Activated T-cell treated with anti-CD3 and anti-CD28 coated beads, Interleukin-2, amount 50 U/mL, for 48 hours (primary cell): Measurements from ENCODE around the gene ESR2.
"Not testable (repeated sequence)": the region's sequence is repeated elsewhere in the genome, so short reads cannot be mapped to it uniquely, and the experiment has no call there.

Experiments used
- DNase-seq, 2 experiments: peaks; one replicate each; pipeline ENCODE4 v3.0.0-alpha.2; 2020

Gene ESR2

GRCh38 chr14:64075613-64076005 lies 218.6 kb downstream of the ESR2 start:
- no peak for DNase-seq

- DNase-seq: no peak
These were observed 219.1 kb downstream of the ESR2 start for GRCh38 chr14:64074961-64075612.

GRCh38 chr14:64069634-64070359 lies 224.4 kb downstream of the ESR2 start:
- DNase-seq: no peak

GRCh38 chr14:64064447-64064846 lies 229.7 kb downstream of the ESR2 start:
- no peak for DNase-seq

DNA sequence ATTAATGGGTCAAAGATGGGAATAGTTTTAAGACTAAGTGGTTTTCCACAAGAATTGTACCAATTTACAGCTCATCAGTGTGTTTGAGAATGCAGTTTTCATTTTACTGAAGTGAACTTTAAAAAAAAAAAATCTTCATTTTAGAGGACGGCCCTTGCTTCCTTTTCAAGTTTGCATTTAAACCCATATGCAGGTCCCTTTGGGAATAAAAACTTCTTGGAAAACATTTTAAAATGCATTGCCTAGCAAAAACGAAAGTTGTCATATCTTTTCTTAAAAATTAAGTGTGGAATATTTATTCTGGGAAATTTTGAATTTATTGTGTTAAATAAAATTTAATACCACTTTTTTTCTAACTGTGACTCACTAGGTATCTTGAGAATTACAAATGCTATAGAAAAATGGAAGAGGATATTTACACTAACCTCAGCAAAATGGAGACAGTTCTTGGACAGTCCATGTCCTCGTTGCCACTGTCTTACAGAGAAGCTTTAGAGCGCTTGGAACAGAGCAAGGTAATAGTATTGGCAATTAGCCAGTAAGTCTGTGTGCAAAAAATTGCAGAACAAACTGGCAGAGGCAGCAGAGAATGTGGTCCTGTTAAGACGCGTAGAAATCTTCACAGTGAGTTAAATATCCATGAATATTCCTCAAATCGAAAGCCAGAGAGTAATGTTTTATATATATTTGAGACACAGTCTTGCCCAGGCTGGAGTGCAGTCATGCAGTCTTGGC lies 231.6 kb downstream of the ESR2 start:
- DNase-seq: no peak

DNA sequence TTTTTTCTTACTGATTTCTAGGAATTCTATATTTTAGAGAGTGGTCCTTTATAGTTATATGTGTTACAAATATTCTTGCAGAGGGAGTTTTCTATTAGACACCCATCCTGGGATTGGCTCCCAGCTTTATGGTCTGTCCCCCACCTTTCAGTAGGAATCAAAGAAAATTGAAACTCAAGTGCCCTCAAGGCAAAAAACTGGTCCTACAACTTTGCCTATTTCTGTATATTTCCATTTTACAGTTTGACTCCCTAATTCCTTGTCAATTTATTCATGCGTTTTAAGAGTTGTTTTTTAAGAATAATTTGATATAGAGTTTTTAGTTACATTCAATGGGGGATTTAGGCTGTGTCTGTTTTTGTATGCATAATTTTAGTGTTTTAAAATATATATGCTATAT lies 232.5 kb downstream of the ESR2 start:
- no peak for DNase-seq

- DNase-seq: no peak
These were observed 233.1 kb downstream of the ESR2 start for GRCh38 chr14:64061115-64061514.

GRCh38 chr14:64060648-64061096 lies 233.5 kb downstream of the ESR2 start:
- peak; percentile 25 to 36 for DNase-seq

GRCh38 chr14:64060199-64060545 lies 234.0 kb downstream of the ESR2 start:
- DNase-seq: no peak

DNA sequence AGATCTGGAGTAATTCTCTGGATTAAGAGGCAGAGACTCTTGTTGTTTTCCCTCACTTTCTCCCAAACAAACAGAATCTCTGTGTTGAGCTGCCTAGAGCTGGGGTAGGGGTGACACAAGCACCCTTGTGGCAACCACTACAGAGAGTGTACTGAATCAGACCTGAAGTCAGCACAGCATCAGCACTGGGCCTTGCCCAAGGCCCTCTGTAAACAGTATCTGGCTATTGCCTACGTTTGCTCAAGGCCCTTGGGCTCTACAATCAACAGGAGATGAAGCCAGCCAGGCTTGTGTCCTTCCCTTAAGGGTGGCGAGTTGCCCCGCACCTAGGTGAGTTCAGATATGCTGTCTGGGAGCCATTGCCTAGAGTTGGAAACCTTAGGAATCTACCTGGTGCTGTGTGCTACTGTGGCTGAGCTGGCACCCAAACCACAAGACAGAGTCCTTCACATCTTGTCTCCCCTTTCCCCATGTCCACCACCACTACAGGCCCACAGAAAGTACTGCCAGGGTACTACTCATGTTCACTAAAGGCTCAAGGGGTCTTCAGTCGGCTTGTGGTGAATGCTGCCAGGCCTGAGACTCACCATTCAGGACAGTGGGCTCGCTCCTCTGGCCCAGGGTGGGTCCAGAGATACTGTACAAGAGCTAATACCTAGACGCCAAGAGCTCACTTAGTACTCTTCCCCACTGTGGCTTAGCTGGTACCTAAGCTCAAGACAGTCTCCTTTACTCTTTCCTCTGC lies 234.5 kb downstream of the ESR2 start:
- DNase-seq: no peak

DNA sequence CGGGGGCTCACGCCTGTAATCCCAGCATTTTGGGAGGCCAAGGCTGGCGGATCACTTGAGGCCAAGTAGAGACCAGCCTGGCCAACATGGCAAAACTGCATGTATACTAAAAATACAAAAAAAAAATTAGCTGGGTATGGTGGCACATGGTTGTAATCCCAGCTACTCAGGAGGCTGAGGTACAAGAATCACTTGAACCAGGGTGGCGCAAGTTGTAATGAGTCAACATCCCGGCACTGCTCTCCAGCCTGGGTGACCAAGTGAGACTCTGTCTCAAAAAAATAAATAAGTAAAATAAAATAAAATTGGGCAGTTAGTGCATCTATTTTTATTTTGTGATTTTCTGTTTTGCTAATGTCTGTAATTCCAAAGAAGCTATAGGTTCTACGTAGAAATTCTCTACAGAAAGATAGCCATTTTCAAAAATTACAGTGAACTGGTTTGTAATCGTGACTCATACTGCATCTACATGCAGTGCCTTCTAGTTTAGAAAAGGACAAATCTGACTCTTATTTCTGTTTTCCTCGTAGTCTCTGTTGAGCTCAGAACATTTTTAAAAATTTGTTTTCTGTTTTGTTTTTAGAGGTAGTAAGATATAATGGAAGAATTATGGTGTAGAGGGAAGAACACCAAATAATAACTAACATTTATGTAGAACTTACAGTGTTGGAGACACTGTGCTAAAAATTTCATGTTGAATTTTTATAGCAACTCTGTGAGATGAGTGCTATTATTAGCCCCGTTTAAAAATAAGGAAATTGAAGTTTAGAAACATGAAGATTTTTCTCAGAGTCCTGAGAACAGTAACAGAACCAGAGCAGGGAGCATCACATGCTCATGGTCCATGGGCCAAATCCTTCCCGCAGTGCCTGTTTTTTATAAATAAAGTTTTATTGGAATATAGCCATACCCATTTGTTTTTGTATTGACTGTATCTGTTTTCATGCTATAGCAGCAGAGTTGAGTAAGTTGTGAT lies 240.2 kb downstream of the ESR2 start:
- no peak for DNase-seq

GRCh38 chr14:64049616-64050381 lies 244.4 kb downstream of the ESR2 start:
- no peak for DNase-seq

GRCh38 chr14:64045091-64045490 lies 249.1 kb downstream of the ESR2 start:
- no peak for DNase-seq

- DNase-seq: not testable (repeated sequence)
These were observed 250.9 kb downstream of the ESR2 start for GRCh38 chr14:64043296-64043695.

- no peak for DNase-seq
These were observed 254.1 kb downstream of the ESR2 start for GRCh38 chr14:64040044-64040443.

DNA sequence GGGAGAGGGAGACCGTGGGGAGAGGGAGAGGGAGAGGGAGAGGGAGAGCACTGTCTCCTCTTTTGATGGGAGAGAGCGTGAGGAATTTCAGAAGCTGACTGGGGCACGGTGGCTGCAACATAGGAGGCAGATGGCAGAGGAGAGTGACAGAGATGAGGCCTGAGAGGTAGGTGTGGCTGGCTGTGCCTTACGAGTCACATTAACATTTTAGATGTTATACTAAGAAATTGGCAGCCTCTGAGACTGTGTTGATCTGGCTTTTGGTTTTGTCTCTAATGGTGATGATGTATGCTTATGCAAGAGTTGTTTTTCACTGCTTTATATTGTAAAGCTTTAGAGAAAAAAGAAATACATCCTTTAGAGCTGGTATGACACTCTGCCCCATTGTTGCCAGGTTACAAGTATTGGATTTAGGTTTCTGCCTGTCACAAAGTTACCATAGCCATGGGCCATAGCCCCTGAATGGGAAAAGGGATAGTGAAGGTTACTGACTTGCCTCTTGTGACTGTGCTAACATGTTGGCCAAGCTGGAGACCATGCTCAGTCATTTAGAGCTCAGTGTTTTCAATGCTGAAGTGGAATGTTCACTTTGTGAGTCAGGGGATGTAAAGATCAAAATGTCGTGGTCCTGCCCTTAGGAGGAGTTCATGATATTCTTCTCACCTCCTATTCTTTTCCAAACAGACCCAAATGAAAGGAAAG lies 255.2 kb downstream of the ESR2 start:
- no peak for DNase-seq

DNA sequence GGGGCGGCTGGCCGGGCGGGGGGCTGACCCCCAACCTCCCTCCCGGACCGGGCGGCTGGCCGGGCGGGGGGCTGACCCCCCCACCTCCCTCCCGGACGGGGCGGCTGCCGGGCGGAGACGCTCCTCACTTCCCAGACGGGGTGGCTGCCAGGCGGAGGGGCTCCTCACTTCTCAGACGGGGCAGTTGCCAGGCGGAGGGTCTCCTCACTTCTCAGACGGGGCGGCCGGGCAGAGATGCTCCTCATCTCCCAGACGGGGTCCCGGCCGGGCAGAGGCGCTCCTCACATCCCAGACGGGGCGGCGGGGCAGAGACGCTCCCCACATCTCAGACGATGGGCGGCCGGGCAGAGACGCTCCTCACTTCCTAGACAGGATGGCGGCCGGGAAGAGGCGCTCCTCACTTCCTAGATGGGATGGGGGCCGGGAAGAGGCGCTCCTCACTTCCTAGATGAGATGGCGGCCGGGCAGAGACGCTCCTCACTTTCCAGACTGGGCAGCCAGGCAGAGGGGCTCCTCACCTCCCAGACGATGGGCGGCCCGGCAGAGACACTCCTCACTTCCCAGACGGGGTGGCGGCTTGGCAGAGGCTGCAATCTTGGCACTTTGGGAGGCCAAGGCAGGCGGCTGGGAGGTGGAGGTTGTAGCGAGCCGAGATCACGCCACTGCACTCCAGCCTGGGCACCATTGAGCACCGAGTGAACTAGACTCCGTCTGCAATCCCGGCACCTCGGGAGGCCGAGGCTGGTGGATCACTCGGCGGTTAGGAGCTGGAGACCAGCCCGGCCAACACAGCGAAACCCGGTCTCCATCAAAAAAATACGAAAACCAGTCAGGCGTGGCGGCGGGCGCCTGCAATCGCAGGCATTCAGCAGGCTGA lies 256.1 kb downstream of the ESR2 start:
- not testable (repeated sequence) for DNase-seq

DNA sequence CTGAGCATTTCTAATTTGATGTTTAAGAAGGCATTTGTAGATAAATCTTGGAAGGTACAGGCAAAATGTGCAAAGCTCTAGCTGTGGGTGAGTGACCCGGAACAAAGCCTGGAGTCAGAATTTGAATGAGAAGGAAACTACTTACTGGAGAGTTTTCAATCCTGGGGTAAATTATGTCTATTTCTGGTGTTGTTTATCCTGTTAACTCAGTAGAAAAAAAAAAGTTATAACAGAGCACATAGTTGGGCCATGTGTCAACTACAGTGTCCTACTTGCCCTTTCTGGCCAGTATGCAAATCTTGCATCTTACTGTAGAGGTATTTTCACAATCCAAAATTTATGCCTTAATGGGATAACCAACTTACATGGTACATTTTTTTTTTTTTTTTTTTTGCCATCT lies 259.0 kb downstream of the ESR2 start:
- DNase-seq: no peak
